Measurements from ENCODE around the gene TCERG1L. TPM values are rescaled to one million over a fixed set of nuclear protein-coding genes. Genes with fewer than 3 reads are reported as not detected.

TCERG1L gene
- total RNA-seq, 1 donor from 2014 or later, result 0.48 TPM

GRCh38 chr10:131270461-131271190, 40.9 kb downstream of the TCERG1L start:
- no peak for DNase-seq (ENCODE audit: low spot score)

DNA sequence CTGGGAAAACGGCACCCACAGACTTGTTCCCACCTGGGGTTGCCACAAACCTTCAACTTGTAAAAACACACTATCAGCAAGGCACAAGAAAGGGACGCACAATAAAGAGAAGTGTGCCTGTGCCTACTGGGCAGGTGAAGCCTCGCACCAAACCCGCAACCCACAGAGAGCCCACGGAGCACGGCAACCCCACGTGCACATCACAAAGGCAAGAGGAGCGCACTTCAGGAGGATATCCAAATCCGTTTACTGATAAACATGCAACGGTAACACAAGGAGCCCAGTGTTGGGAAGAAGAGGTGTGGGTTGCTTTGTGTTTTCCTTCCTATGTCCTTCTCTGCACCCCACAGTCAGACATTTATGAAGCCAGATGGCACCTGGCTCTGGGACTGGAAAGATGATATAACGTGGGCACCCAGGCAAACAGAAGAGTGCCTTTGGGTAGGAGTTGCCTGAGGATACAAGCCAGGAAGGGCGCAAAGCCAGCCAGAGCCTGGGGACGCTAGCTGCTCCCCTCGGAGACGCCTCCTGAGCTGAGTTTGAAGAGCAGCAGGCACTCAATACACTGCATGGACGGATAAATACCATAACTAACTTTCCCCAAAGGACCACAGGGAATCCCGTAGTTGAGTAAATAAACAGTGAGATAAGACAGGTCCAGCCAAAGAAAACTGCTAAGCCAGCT, 41.6 kb downstream of the TCERG1L start:
- DNase-seq (ENCODE audit: low spot score), result no peak

- DNase-seq (ENCODE audit: low spot score), result no peak
Observed at GRCh38 chr10:131267814-131268095, 43.8 kb downstream of the TCERG1L start.

DNA sequence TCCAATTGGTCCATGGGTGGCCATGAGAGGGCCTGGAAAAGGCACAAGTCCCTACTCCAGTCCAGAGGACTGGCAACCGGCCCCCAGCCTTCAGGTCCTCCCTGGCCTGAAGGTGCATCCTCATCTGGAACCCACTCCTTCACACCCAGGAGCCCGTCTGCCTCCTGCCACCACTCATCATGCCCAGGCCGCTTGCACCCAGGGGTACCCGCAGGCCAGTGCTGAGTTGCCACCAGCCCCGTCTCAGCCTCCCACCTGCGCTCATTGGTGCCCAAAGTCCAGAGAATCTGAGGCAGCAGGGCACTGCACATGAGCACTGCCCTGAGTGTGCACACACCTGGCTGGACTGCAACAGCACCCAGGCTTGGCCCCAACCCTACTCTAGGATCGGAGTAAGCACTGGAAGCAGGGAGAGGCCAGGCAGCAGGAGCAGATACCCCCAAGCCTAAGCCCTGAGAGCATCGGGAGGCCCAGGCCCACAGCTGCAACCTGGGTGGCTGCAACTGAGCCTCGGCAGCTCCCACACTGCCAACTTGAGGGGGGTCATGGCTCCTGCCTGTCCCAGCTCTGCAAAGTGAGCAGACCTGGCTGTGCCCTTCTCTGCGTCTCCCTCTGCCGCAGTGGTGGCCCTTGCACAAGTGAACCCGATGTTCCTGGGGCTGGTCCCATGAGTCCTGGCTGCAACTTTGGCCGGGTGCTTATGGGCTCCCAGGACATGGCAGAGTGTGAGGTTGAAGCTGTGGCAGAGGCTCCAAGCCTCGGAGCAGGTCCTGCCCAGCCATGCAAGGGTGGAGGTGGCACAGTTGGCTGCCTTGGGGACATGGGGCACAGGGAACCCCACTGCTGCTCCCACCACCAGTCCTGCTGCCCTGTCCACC, 44.3 kb downstream of the TCERG1L start:
- DNase-seq (ENCODE audit: low spot score), result no peak

DNA sequence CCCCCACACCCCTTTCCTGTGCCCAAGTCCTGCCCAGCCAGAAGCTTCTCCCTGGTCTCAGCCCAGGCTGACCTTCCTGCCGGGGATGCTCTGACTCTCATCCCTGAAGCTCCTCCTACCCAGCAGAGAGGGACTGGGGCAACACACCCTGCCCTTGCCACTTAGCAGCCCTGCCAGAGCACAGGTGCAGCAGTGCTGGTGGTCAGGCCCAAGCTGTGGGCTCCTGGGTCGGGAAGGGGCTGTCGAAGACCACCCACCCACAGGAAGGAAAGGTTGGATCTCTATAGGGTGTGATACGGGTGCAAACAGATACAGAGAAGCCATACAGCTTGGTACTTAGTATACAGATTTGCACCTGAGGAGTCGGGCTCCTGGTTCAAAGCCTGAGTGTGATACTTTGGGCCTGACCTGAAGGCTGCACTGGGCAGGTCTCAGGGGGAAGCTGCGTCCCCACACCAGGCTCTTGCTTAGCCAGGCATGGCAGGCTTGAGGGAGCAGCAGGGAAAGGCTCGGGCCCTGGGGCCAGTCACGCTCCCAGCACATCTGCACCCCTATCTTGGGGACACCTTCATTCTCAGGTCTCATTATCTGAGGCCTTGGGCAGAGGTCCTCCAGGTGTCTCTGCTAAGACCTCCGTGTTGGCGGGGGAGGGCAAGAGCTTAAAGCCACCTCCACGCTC, 47.3 kb downstream of the TCERG1L start:
- DNase-seq (ENCODE audit: low spot score), result no peak

DNA sequence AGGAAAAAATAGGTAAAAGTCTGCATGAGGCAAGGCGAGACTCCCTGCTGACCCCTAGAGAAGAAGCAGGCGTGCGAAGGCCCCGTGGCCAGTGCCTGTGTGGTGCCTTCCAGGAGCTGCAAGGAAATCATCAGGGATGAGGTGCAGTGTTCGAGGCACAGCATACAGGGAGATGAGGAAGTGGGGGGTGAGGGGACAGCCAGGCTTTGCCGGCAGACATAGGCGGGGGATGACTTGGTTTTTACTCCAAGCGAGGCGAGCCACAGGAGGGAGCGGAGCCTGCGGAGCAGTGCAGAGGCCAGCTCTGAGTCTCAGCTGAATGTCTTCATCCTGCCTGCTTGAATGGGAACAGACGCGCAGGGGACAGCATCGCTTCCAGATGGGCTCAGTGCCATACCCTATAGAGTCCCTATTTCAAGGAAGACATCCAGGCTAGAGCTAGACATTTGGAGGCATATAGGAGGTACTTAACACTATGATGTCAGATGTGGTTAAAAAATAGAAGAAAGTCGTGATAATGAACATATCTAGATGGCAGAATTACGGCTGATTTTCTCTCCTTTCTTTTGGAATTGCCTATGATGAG, 49.5 kb downstream of the TCERG1L start:
- no peak for DNase-seq (ENCODE audit: low spot score)

- no peak for DNase-seq (ENCODE audit: low spot score)
Observed at GRCh38 chr10:131260452-131261211, 50.9 kb downstream of the TCERG1L start.

GRCh38 chr10:131260031-131260430, 51.5 kb downstream of the TCERG1L start:
- no peak for DNase-seq (ENCODE audit: low spot score)

- no peak for DNase-seq (ENCODE audit: low spot score)
Observed at GRCh38 chr10:131259535-131259934, 52.0 kb downstream of the TCERG1L start.

- DNase-seq (ENCODE audit: low spot score), result no peak
Observed at GRCh38 chr10:131258256-131258655, 53.3 kb downstream of the TCERG1L start.

- DNase-seq (ENCODE audit: low spot score), result no peak
Observed at GRCh38 chr10:131257027-131257426, 54.5 kb downstream of the TCERG1L start.

DNA sequence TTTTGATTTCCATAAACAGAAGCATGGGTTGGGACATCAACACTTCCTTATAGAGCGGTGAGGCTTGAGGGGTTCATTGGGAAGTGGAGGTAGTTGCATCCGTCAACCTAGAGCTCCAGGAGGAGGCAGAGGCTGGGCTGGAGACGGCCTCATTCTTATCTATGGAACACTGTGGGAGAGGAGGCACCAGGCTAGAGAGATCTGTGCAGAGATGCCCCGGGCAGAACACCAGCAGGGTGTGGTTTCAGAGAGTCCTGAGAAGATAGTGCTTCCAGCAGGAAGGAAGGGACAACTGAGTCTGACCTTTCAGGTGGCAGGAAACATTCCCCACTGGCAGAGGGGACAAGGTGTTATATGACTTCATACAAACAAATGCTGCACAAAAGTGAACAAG, 56.7 kb downstream of the TCERG1L start:
- no peak for DNase-seq (ENCODE audit: low spot score)

DNA sequence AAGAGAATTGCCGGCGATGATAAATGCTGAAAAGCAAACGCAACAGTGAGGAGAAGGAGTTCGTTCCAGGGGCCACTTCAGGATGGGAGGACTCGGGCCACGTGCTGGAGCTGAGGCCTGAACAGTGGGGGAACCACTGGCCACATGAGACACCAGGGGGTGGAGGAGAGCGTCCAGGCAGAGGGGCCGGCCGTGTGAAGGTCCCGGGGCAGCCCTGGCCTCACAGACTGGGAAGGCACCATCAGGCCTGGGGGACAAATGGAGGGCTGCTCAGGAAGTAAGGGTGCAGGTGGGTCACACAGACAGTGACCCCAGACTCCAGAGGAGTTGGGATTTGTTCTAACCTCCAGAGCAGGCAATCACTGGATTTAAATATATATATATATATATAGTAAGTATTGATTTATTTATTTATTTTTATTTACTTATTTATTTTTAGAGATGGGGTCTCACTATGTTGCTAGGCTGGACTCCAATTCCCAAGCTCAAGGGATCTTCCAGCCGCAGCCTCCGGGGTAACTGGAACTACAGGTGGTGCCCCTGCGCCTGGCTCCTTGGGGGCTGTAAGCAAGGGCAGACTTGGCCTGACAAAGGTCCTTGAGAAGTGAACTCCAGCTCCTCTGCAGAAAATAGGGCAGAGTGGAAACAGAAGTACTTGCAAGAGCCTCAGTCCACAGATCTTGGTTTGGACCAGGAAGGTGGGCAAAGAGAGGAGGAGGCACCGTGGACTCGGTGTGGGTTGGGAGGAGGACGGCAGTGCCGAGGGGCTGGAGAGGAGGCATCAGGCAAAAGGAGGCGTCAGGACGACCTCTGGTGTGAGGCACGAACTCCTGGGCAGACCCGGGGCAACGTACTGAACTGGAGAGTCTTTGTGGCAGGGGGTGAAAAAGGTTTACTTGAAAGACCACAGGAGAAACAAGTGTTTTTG, 57.3 kb downstream of the TCERG1L start:
- no peak for DNase-seq (ENCODE audit: low spot score)

GRCh38 chr10:131252567-131253276, 58.8 kb downstream of the TCERG1L start:
- no peak for DNase-seq (ENCODE audit: low spot score)

GRCh38 chr10:131251146-131251541, 60.4 kb downstream of the TCERG1L start:
- DNase-seq (ENCODE audit: low spot score), result no peak

DNA sequence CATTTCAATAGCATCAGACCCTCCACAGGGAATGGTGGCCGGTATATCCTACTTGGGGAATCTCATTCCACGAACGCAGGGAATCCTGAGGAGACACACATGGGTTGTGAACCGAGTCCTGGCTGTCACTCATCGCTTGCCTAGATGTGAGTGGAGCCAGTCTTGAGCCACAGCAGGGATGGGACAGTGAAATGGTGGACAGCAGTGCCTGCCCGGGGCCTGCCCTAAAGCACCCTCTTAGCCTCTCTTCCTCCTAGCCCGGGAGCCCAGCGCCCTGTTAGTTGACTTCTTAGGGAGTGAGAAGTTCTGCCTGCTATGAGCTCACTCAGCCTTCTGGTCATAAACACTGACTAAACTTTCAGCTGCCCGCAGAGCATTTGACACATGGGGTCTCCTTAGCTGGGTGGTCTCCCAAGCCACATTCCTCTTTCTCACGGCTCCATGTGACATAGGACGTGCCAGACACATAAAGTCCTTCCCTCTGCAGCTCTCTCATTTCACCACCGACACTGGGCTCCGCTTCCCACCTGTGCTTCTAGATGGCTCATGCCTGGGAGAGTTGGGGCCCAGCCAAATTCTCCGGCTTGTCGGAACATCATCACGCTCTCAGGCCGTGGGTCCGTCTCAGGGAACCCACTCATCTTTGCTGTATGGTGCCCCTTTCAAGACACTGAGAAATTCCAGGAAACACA, 60.9 kb downstream of the TCERG1L start:
- DNase-seq (ENCODE audit: low spot score), result no peak

DNA sequence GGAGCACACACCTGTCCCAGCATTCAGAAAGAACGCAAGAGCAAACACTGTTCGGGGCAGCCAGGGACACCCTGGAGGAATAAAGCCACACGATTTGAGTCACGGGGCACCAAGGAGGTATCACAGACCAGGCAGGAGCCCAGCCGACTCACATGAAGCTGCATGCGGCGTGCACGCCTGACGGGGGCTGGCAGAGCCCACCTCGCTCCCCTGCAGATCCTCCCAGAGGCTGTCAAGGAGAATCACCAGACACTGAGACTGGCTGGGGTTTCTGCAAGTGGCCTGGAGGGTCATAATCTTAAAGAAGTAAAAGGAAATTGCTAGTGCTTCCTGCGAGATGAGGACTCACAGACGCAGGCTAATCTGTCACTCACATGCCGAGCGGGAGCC, 61.6 kb downstream of the TCERG1L start:
- DNase-seq (ENCODE audit: low spot score), result peak; percentile 1

DNA sequence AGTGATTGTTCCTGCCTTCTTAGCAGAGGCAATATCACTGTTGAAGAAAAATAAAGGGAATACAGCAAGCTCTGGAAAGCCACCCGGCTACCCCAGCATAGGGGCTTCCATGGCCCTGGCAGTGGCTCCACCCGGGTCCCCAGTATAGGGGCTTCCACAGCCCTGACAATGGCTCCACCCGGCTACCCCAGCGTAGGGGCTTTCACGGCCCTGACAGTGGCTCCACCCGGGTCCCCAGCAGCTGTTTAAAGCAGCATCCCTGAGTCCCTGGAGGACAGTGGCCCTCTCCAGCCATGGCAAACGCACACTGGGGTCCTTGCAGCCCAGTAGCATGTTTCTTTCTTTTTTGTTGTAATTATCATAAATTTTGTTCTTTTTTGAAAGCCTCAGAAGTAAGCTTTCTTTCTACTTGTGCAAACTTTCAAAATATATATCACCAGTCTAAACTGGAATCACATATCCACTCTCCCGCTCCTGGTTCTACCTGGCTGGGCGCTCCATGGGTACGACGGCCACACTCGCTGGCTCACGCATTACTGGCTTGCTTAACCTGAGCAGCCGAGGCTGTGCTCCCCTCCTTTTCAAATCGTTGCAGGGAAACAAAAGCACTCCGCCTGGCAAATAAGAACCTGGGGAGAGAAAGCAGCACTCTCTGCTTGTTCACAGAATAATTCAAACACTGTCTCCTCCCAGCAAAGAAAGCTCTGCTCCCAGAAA, 62.1 kb downstream of the TCERG1L start:
- no peak for DNase-seq (ENCODE audit: low spot score)

Measured in umbilical cord (tissue), 2 donors.